Measurements from ENCODE around the gene IL1B.
A peak's percentile ranks its signal among the peaks of the same experiment; 100 is the strongest.

The IL1B gene

DNA sequence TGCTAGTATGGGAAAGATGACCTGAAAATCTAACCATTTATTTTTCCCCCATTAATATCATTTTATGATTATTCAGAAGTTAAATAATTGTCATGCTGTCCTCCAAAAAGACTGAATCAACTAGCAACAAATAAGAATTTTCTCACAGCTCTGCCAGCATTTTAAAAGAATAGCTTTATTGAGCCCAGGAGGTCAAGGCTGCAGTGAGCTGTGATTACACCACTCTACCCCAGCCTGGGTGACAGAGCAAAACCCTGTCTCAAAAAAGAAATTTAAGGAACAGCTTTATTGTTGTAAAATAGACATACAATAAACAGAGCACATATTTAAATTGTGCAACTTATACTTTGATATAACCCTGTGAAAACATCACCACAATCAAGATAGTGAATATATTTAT lies 27.5 kb downstream of the IL1B start:
- H3K4me3 ChIP-seq (replicated peaks; ENCODE audit: low read depth, low read length), result no peak overlapping the region
- TF ChIP-seq, protein P1, sequence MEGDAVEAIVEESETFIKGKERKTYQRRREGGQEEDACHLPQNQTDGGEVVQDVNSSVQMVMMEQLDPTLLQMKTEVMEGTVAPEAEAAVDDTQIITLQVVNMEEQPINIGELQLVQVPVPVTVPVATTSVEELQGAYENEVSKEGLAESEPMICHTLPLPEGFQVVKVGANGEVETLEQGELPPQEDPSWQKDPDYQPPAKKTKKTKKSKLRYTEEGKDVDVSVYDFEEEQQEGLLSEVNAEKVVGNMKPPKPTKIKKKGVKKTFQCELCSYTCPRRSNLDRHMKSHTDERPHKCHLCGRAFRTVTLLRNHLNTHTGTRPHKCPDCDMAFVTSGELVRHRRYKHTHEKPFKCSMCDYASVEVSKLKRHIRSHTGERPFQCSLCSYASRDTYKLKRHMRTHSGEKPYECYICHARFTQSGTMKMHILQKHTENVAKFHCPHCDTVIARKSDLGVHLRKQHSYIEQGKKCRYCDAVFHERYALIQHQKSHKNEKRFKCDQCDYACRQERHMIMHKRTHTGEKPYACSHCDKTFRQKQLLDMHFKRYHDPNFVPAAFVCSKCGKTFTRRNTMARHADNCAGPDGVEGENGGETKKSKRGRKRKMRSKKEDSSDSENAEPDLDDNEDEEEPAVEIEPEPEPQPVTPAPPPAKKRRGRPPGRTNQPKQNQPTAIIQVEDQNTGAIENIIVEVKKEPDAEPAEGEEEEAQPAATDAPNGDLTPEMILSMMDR (IDR thresholded peaks at IDR 0.05; ENCODE audit: low read length, missing control alignments), result no peak
- DNase-seq (ENCODE audit: low read depth), result no peak

DNA sequence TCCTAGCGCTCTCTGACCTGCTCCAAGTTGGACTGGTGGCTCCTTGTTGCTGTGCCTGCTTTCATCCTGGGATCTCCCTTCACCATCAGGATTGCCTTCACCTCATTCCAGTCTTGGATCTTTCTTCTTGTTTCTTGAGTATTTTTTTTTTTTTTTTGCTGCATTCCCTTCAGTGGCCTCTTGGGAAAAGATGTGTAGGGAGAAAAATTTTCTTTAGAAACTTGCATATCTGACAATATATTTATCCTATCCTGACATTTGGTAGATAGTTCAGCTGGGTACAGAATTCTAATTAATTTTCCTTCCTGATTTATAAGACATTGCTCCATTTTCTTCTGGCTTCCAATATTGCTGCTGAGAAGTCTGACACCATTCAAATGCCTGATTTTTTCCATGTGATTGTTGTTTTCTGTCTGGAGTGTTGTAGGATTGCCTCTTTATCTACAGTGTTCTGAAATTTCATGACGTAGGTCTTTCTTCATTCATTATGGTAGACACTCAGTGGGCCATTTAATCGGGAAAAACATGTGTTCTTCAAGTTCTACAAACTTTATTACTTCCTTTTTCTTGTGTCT lies 29.3 kb downstream of the IL1B start:
- TF ChIP-seq, protein P1 (IDR thresholded peaks at IDR 0.05; ENCODE audit: low read length, missing control alignments), result peak; percentile 12
- no peak for DNase-seq (ENCODE audit: low read depth)
- H3K4me3 ChIP-seq (replicated peaks; ENCODE audit: low read depth, low read length), result no peak overlapping the region

DNA sequence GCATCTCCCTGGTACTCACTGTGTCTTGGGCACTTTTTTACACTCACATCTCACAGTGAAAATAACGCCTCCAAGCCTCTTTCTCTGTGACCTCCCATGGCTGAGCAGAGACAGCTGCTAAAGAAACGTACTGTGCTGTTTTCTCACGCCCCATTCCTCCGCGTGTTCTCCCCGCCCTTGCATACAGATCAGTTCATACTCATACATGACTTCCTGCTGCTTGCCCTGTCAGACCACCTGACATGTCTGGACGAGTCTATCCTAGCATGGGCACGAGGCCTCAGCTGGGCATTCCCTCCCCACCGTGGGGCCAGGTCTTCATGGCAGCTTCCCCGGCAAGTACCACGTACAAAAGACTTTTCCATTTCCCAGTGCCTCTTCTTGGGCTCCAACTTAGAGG lies 31.0 kb downstream of the IL1B start:
- no peak for DNase-seq (ENCODE audit: low read depth)
- TF ChIP-seq, protein P1 (IDR thresholded peaks at IDR 0.05; ENCODE audit: low read length, missing control alignments), result no peak
- H3K4me3 ChIP-seq (replicated peaks; ENCODE audit: low read depth, low read length), result no peak overlapping the region

DNA sequence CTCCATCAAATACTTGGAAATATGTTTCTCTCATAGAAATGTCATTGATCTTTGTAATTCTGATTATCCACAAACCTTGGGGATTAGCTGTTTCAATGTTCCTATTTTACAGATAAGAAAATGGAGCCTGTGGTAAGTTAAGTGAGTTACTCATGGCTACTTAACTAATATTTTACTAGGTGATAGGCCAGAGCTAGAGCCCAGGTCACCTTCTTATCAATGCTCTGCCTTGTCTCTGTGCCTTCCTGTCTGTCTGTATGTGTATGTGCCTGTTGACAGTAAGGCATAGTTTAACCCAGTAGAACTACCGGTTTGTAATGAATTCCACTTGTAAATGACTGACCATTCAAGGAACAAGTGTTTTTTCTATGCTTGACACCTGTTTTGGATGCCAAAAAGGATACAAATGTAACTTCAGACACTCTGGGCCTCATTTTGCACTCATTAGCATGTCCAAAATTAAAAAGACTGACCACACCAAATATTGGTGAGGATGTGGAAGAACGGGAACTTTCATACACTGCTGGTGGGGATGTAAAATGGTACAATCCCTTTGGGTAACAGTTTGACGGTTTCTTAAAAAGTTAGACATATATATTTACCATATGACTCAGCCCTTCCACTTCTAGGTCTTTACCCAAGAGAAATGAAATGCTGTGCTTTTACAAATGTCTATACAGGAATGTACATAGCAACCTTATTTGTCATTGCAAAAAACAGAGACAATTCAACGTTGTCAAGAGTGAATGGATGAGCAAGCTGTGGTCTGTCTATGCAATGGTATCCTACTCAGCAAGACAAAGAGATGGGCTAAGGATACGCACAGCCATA lies 32.7 kb downstream of the IL1B start:
- no peak overlapping the region for H3K4me3 ChIP-seq (replicated peaks; ENCODE audit: low read depth, low read length)
- peak; percentile 72 for DNase-seq (ENCODE audit: low read depth)
- TF ChIP-seq, protein P1 (IDR thresholded peaks at IDR 0.05; ENCODE audit: low read length, missing control alignments), result no peak

DNA sequence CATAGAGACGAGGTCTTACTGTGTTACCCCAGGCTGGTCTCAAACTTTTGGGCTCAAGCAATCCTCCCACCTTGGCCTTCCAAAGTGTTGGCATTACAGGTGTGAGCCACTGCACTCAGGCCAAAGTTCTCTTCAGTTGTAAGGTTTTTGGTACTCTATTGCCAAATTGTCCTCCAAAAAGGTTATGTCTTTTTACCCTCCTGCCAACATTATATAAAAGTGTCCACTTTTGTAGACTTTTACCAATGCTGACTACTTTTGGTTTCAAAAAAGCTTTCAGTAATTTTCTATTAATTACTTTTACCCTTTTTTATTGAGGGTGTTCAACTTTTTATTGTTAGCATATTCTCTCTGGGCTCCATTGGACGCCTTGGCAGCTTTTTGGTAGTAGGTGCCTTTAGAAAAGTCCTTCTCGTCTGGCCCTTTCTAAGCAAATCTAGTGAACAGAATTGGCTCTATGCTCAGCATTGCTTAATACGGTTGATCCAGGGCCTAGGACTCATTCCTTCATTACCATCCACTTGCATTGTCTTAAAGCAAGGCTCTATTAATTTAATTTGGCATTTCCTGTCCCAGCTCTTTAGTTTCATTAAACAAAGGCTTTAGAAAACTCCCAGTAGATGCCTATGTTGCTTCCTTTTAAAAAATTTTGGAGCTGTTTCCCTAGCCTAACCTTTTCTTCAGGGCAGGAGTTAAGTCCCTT lies 35.5 kb downstream of the IL1B start:
- H3K4me3 ChIP-seq (replicated peaks; ENCODE audit: low read depth, low read length), result no peak overlapping the region
- TF ChIP-seq, protein P1 (IDR thresholded peaks at IDR 0.05; ENCODE audit: low read length, missing control alignments), result no peak
- no peak for DNase-seq (ENCODE audit: low read depth)

DNA sequence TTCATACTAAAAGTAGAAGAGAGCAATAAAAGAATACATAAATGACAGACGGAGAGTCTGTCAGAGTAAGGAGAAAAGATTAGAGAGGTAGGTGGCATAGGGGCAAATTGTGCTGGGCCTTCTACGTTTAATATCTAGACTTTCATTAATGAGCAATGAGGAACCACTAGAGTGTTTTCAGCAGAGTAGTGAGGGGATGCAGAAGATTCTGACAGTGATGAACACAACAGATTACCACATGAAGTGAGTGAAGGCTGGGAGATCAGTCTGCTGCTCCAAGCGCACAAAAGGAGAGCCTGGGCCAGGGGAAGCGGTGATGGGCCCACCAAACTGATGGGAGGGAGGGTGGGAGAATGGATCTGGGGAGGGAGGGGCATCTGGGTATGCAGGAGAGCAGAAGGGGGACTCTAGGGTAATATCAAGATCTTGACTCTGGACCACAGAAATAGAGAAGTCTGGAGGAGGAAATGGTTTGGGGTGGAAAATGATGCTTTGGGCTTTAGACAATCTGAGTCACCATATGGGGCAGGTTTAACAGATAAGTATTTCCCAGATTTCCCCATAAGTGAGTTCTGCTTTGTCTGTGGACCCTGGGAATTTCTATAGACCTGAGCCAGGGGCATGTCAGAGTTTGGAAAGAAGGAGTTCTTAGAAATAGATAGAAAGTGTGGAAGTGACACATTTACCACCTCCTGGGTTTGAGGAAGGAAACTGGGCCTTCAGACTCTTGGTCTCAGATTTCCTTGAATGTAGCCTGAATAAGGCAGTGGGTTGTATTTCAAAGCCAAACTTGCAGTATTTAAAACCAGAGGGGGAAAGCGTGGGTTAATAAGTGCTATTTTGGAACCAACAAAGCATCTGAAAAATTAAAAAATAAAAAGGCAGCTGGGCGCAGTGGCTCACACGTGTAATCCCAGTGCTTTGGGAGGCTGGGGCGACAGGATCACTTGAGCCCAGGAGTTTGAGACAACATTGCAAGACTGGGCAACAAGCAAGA lies 37.3 kb downstream of the IL1B start:
- no peak overlapping the region for H3K4me3 ChIP-seq (replicated peaks; ENCODE audit: low read depth, low read length)
- DNase-seq (ENCODE audit: low read depth), result peak; percentile 66
- TF ChIP-seq, protein P1 (IDR thresholded peaks at IDR 0.05; ENCODE audit: low read length, missing control alignments), result no peak

Measured in fibroblast of pulmonary artery (primary cell).